GM12878 (cell line): ENCODE results near the gene PRKAG2. TPM values are rescaled to one million over a fixed set of nuclear protein-coding genes. Genes with fewer than 3 reads are reported as not detected.

ENCODE experiments used
- MEF2B ChIP-seq: fragments of 450-650 bp; IDR thresholded peaks from 2 replicates; pipeline ENCODE4 v1.6.1; 2018; ENCODE audit warnings: mild to moderate bottlenecking, moderate library complexity; ENCODE audit not compliant: partially characterized antibody, poor library complexity, severe bottlenecking
- NFYB ChIP-seq: IDR thresholded peaks from 2 replicates; pipeline ENCODE4 v1.6.1; 2011; ENCODE audit warnings: low read depth, mild to moderate bottlenecking, low read length, improper control_type of control experiment, moderate library complexity; ENCODE audit not compliant: insufficient read depth
- TCF3 ChIP-seq: IDR thresholded peaks from 2 replicates; pipeline ENCODE4 v1.6.1; 2012; ENCODE audit warnings: low read depth, mild to moderate bottlenecking, low read length, borderline replicate concordance; ENCODE audit not compliant: insufficient read depth
- polyA plus RNA-seq, 11 experiments: library from polyadenylated mRNA; depleted of rRNA in 4 of 11; unstranded in 6 of 11; stranded (reverse) in 5 of 11; fragments of >200 nt; fragmentation: Nextera tagmentation in 4 of 11; fragmentation: Illumina TruSeq in 1 of 11; extraction: Ambion mirVana in 4 of 11; extraction: Trizol in 1 of 11; gene quantifications; 1 replicate in 1 of 11; 2 replicates in 10 of 11; pipeline versions ENCODE4 v1.2.1 to v1.2.3, GENCODE V29; 2011 to 2016; ENCODE audit warnings: inconsistent platforms in 2 of 11, missing spikeins in 2 of 11, low read depth in 1 of 11
- total RNA-seq, 4 experiments: library from RNA; depleted of rRNA in 3 of 4; stranded (reverse); fragments of >200 nt in 3 of 4; fragmentation: Illumina TruSeq in 1 of 4; extraction: Trizol in 1 of 4; gene quantifications; 2 replicates each; pipeline versions ENCODE4 v1.2.1 to v1.2.3, GENCODE V29; 2013 to 2021
- TF ChIP-seq, protein P1 (sequence below): IDR thresholded peaks from 2 replicates; pipeline ENCODE4 v1.6.1; 2011; ENCODE audit warnings: mild to moderate bottlenecking, low read depth, low read length, moderate library complexity; ENCODE audit not compliant: insufficient replicate concordance
- TF ChIP-seq, protein P2 (sequence below): fragments of 450-650 bp; formaldehyde crosslinking; IDR thresholded peaks from 2 replicates; pipeline ENCODE4 v1.5.0; 2022; ENCODE audit warnings: mild to moderate bottlenecking, missing genetic modification characterization
- TF ChIP-seq, protein P3 (sequence below): fragments of 450-650 bp; IDR thresholded peaks from 2 replicates; pipeline ENCODE4 v1.6.1; 2017; ENCODE audit warnings: low read depth, mild to moderate bottlenecking, moderate library complexity
- TF ChIP-seq, protein P4 (sequence below): fragments of 450-650 bp; IDR thresholded peaks from 2 replicates; pipeline ENCODE4 v1.6.1; 2016; ENCODE audit warnings: mild to moderate bottlenecking

The PRKAG2 gene
- total and polyA plus RNA-seq, 10 of the 15 experiments (the other 5 are each of a cell fraction or from before 2014, with no cell fraction given) = 3.4 to 8.9 (median 6.8) TPM

DNA sequence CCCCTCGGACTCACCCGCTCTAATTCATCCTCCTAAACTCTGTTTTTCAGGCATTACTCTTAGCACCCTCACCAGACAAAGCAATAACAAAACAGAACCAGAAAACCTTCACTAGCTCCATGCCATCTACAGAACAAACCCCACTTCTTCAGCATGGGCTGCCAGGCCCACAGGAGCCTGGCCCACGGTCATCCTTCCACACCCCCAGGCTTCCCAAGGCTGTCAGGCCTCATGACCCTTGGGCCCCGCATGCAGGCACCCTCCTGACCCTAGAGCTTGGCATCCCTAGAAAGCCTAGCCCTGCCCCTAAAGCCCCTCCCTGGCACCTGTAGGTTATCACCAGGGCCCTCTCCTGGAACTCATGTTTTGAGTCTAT lies 59.6 kb downstream of the PRKAG2 start (continued):
- TF ChIP-seq, protein P1, sequence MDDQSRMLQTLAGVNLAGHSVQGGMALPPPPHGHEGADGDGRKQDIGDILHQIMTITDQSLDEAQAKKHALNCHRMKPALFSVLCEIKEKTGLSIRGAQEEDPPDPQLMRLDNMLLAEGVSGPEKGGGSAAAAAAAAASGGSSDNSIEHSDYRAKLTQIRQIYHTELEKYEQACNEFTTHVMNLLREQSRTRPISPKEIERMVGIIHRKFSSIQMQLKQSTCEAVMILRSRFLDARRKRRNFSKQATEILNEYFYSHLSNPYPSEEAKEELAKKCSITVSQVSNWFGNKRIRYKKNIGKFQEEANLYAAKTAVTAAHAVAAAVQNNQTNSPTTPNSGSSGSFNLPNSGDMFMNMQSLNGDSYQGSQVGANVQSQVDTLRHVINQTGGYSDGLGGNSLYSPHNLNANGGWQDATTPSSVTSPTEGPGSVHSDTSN = no peak
- TF ChIP-seq, protein P2, sequence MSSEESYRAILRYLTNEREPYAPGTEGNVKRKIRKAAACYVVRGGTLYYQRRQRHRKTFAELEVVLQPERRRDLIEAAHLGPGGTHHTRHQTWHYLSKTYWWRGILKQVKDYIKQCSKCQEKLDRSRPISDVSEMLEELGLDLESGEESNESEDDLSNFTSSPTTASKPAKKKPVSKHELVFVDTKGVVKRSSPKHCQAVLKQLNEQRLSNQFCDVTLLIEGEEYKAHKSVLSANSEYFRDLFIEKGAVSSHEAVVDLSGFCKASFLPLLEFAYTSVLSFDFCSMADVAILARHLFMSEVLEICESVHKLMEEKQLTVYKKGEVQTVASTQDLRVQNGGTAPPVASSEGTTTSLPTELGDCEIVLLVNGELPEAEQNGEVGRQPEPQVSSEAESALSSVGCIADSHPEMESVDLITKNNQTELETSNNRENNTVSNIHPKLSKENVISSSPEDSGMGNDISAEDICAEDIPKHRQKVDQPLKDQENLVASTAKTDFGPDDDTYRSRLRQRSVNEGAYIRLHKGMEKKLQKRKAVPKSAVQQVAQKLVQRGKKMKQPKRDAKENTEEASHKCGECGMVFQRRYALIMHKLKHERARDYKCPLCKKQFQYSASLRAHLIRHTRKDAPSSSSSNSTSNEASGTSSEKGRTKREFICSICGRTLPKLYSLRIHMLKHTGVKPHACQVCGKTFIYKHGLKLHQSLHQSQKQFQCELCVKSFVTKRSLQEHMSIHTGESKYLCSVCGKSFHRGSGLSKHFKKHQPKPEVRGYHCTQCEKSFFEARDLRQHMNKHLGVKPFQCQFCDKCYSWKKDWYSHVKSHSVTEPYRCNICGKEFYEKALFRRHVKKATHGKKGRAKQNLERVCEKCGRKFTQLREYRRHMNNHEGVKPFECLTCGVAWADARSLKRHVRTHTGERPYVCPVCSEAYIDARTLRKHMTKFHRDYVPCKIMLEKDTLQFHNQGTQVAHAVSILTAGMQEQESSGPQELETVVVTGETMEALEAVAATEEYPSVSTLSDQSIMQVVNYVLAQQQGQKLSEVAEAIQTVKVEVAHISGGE (CRISPR knock-in tag) = no peak
- TF ChIP-seq TCF3 (no peak), NFYB (no peak), MEF2B (no peak)
- TF ChIP-seq, protein P3, sequence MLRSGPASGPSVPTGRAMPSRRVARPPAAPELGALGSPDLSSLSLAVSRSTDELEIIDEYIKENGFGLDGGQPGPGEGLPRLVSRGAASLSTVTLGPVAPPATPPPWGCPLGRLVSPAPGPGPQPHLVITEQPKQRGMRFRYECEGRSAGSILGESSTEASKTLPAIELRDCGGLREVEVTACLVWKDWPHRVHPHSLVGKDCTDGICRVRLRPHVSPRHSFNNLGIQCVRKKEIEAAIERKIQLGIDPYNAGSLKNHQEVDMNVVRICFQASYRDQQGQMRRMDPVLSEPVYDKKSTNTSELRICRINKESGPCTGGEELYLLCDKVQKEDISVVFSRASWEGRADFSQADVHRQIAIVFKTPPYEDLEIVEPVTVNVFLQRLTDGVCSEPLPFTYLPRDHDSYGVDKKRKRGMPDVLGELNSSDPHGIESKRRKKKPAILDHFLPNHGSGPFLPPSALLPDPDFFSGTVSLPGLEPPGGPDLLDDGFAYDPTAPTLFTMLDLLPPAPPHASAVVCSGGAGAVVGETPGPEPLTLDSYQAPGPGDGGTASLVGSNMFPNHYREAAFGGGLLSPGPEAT = no peak
- TF ChIP-seq, protein P4, sequence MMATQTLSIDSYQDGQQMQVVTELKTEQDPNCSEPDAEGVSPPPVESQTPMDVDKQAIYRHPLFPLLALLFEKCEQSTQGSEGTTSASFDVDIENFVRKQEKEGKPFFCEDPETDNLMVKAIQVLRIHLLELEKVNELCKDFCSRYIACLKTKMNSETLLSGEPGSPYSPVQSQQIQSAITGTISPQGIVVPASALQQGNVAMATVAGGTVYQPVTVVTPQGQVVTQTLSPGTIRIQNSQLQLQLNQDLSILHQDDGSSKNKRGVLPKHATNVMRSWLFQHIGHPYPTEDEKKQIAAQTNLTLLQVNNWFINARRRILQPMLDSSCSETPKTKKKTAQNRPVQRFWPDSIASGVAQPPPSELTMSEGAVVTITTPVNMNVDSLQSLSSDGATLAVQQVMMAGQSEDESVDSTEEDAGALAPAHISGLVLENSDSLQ = no peak
